SKM-1 treated with dmso at 0.1 percent for 144 hours (cell line): ENCODE data around the gene HSD17B12.

Source experiments
- DNase-seq: peaks from one replicate; lab custom pipeline; 2025; ENCODE audit not compliant: unreplicated experiment; lab: John Stamatoyannopoulos, UW

The HSD17B12 gene

DNA sequence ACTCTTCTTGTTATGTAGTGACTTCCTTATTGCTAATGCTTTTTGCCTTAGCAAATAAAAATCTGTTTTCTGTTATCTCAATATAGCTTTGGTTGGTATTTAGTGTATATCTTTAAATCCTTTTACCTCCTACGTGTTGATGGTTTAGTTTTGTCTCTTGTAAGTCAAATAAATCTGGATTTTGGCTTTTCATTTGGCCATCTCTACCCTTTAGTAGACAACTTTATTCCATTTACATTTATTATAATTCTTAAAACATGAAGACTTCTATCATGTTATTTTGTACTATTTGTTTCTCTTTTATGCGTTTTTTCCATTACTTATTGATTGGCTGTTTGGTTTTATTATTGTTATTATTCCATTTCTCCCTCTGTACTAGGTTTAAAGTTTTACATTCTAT is 180.6 kb downstream of the HSD17B12 start:
- DNase-seq, result no peak

DNA sequence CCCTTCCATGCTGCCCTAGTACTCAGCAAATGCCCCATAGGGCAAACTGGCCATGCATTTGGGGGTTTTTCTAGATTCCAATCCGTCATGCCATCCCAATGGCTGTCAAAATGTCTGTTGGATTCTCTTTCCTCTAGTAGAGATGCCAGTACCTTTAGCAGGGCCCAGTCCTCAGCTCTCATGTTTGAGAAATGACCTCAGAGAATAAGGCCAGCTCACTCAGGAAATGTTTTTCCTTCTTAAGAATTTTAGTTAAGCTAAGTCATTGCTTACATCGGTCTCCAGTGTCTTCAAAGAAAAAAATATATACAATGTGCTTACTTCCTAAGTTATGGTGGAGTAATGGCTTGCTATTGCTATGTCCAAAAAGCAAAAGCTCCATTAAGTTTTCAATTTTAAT is 186.0 kb downstream of the HSD17B12 start:
- DNase-seq, result no peak

DNA sequence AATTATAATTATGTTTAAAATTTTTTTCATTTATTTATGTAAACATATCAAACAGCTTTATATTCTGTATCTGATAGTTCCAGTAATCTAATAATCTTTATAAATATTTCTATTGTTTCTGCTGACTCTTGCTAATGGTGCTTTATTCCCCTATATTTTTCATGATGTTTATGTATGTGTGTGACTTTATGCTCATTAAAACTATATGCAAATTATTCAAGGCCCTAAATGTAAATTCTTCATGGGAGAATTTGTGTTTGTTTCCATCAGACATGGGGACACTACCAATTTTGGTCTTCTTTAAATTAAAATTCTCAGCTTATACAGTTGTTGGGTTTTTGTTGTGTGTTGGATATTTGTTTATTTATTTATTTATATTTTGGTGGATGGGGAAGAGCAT is 186.4 kb downstream of the HSD17B12 start:
- no peak for DNase-seq

DNA sequence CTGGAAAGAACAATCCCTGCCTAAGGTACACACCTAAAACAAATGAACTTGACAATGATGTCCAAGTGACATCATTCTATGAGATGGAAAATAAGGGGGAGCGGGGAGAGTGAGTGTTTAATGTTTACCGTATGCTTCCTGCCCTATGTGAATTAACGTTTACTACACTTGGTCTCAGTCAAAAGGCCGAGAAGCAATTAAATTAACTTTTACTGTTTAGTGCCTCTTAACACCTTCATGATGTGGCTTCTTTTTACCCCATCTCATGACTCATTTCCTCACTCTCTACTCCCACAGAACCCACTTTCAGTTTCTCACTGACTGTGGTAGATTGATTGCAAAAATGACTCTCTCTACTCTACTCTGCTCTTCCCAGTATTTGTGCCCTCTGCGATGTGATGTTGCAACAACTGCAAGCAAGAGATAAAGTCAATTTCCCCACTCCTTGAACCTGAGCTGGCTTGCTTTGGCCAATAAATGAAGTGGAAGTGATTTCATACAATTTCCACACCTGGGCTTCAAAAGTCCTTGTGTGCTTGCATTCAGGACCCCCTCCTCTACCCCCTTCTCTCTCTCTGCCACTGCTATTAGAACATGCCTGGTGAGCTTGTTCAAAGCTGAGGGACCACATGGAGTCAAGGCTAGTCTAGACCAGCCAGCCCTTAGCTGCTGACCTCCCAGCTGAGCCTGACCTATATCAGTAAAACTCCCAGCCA is 188.5 kb downstream of the HSD17B12 start:
- DNase-seq, result peak; percentile 93

DNA sequence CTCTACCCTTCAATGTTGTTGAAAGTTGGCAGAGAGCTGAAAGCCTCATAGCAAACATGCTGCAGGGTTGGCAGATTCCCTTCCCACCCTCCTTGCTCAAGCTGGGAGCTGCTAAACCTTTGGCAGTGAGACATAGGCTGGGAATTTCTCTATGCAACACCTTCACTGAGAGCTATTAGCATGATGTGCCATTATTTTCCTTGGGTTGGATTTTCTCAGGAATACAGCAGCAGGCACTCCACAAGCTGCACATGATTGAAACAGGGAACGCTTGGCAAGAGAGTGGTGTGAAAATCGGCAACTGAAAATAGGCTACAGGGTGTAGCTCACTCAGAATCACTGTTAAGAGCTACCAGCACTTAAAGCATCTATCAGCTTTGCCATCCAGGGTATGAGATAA is 190.5 kb downstream of the HSD17B12 start:
- DNase-seq, result no peak

DNA sequence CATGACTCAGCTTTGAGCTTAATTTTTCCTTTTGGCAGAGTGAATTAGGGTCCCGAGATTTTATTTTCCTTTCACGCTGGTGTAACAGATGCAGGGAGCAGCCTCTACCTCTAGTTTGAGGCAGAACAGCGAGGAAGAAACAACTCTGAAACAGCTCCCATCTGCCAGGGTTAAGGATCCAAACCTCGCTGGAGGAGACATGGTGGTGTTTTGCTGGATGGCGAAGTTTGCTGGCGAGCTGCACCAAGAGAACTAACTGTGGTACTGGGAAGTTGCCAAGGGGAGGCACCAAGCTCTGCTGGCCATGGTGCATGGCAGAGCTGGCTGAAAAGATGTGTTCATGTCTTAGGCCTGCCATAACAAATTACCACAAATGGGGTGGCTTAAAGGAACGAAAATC is 192.5 kb downstream of the HSD17B12 start:
- DNase-seq, result no peak

DNA sequence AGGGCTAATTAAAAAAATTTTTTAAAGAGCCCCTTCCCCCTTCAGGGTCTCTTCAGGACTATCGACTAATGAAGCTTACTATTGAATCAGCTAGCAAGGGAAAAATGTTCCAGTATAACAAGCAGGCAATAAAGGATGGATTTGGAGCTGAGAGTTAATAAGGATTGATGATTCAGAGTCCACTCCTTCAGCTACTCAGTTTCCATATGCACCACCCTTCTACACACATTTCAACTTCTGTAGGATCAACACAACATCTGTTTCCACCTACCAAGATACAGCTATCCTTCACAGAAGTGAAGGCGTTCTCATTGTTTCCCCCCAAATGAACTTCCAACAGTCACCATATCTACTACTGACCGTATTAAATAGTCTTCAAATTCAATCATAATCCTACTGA is 193.5 kb downstream of the HSD17B12 start:
- no peak for DNase-seq

DNA sequence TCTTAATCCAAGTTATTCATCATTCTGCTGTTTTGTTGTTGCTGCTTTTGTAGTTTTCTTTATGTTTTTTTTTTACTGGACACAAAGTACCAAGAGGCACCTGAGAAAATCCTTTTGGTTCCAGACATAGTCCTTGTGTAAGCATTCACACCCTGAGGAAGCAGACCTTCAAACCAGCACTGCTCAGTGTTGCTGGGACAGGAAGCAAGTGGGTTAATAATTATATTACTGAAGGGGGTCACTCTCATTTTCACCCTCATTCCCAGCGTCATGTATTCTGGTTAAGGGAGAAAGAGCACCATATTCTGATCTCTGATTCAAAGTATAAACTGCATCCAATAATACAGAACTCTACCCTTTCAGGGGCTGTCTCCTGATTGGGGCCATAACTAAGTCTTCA is 194.2 kb downstream of the HSD17B12 start:
- DNase-seq, result no peak

DNA sequence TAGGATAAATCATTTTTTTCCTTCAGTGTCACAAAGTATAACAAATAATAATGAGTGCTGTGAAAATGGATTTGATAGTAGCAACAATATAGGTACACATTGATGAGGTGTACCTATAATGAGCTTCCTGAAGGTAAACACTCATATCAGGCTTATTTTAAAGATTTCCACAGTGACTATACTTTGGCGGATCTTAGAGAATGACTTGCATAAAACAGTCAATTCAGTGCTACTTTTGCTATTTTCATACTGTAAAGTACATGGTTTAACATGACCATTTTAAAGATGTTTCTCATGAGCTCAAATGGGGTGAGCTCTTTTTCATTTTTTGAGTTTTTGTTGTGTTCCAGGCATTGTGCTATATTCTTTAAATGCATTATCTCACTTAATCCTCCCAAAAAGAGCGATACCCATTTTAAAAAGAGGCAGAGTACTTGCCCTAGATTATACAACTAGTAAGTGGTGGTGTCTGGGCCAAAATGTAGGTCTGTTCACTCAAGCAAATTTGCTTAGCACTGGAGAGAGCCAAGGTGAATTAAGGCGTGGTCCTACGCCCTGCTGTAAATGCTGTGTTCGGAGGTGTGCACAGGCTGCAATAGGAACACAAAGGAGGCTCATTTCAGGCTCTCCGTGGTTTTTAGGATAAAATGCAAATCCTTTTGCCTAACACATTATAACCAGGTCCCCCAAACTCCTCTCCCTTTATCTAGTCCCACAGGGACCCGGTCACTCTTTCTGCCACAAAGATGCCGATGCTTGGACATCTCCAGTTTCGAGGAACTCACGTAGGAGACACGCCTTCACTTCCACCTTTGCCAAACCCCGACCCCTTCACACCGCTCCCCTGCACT is 199.5 kb downstream of the HSD17B12 start:
- no peak for DNase-seq

DNA sequence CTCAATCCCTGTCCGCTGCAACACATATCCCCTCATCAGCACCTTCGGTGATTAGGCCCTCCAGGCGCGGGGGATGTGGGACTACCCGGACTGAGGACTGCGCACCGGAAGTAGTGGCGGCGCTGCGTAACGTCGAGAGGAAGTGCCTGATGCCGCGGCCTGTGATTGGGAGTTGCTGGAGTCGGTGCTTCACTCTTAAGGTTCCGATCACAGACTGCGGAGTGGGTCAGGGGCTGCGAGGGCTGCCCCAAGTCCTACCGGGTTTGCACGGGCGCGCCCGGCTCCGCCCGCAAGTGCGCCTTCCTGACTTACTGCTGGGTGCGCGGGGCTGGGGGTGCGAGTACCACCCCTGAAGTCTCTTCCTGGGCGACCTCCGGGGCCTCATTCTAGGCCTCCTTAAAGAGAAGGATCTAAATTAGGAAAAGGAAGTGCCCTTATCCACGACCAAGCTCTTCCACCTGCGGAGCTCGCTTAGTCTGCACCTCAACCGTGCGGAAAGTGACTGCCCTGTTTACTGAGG is 200.2 kb downstream of the HSD17B12 start, which contains the start of gene ALKBH3:
TSS of gene ALKBH3 (plus strand) at position 192 of the 520 bp plus-strand sequence. CDS start 1,822 bp downstream, outside the sequence.
- DNase-seq, result peak; percentile 90

DNA sequence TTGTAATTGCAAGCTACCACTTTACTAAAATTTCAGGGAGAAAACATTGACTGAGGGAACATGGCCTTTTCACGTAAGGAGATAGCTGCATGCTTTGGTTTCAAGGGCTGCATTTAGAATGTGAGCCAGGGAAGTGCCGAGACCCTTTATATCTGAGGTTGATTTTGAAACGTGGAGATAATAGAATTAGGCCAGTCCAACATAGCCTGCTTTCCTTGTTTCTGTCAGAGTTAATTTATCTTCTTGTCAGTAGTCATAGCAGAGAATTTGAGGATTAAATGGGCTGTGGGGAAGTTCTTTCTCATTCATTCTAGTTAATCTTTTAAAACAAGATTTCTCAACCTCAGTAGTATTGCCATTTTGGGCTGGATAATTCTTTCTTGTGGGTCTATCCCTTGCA is 212.3 kb downstream of the HSD17B12 start:
- DNase-seq, result no peak

DNA sequence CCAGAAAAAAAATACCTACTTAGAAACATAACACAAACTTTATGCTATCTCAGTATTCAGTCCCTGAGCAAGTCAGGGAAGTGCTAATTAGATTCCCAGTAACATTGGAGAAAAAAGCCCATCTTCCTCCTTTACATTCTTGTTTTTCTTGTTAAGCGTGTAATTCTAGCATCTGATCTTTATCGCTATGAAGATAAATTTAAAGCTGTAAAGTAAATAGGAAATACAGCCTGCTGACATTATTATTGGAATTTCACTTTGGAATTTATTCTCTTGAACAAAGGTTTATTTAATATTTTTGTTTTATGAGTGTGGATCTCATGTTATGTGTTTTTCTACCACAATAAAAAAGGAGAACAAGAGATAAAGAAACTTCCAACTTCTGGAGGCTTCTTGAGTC is 214.0 kb downstream of the HSD17B12 start:
- no peak for DNase-seq

DNA sequence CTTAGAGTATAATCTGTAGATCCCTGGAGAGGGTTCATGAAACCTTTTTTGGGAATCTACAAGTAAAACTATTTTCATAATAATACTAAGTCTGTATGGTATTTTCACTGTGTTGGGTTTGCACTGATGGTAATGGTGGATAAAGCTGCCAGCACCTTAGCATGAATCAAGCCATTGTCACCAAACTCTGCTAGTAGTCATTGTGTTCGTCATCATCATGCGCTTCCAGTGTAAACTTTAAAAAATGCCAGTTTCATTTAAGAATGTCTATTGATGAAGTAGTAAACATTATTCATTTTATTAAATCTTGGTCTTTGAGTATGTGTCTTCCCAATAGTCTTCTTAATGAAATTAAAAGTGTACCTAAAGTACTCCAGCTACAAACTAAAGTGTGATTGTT is 215.1 kb downstream of the HSD17B12 start:
- no peak for DNase-seq

DNA sequence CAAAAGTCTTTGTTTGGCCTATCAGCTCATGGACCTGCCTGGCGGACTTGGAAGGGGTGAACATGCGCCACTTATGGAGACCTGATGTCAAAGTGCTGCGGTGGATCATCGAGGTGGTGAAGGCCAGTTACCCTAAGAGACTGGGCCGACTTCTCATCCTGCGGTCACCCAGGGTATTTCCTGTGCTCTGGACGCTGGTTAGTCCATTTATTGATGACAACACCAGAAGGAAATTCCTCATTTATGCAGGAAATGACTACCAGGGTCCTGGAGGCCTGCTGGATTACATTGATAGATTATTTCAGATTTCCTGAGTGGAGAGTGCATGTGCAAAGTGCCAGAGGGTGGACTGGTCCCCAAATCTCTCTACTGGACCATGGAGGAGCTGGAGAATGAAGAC is 218.0 kb downstream of the HSD17B12 start:
- DNase-seq, result no peak

DNA sequence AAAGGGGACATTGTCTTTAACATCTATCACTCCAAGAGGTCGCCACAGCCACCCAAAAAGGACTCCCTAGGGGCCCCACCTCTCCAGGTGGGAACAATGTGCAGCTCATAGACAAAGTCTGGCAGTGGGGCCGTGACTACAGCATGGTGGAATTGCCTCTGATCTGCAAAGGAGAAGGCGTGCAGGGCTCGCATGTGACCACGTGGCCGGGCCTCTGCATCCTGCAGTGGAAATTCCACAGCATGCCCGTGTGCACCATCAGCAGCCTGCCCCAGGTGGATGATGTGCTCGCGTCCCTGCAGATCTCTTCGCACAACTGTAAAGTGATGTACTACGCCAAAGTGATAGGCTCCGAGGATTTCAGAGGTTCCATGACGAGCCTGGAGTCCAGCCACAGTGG is 218.6 kb downstream of the HSD17B12 start:
- DNase-seq, result no peak

DNA sequence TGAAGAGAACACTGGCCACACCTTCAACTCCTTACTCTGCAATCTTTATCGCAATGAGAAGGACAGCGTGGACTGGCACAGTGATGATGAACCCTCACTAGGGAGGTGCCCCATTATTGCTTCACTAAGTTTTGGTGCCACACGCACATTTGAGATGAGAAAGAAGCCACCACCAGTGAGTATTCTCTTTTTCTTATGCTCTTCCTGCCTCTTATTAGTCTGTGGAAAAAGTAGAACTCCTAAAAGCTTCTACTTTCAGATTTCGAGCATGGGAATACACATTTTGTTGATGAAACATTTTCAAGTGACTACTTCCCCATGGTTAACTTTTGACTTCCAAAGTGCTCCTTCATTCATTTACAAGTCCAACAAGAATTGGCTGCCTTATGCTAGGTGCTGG is 221.0 kb downstream of the HSD17B12 start:
- DNase-seq, result no peak

DNA sequence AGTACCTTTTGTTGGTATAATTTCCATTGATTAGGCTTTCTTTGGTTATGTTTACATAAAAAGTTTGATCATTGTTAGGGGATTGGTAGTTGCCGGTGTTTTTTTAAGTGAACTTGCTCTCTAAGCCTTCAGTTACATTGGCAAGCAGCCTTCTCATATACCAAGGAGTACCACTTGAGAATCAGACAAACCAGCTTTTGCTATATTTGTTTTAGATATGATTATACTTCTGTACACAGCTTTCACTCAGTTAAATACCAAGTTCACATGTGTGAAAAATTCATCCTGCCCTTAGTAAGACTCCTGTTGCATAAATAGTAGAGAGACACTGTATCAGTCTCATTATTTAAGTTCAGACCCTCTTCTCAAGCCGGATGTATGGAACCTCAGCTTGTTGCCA is 222.5 kb downstream of the HSD17B12 start:
- no peak for DNase-seq

DNA sequence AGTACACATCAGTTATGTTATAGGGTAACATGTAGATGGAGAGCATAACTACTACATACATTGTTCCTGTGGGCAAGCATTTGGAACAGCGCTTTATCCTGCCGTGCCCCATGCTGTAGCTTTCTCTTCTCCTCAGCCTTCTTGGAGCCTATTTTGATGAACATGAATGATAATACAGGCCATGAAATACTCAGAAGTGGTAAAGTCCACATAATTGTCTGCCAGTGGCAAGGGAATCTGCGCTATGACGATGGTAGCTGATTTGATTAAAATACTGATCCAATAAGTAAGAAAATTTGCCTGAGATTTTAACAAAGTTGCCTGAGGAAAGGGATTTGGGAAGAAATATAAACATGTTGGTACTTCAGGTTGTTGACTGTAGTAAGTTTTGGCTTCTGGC is 223.4 kb downstream of the HSD17B12 start:
- no peak for DNase-seq

DNA sequence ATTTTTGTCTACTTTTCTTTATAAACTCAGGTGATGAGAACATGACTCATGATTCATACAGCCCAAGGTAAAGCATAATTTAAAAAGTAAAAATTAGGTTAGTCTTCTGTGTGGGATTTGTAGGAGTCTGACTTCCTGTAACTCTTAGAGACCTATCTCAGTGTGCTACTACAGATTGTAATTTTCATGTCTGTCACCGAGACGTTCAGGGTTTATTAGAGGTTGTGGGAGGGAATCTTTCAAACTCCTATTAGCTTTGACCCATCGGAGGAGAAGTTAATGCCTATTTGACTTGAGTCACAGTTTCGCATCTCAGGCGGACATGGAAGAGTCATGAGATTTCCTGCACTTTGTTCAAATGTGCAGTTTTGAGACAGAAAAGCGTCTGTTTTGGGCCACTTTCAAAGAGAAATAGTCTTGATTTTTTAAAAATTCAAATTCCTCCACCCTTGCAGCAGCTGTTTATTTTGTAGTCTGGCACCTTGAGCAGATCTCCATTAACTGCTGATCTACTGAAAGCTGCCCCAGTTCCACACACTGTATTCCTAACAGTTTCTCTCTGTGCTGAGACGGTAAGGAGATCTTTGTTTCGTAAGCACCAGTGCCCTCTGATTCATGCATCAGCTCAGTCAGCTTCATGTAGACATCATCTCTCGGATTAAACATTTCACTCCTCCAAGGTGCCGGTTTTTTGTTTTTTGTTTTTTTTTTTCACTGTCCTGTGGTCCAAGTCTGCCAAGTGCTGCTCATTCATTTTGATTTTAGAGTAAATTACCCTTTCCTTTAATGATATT is 224.4 kb downstream of the HSD17B12 start:
- DNase-seq, result no peak

DNA sequence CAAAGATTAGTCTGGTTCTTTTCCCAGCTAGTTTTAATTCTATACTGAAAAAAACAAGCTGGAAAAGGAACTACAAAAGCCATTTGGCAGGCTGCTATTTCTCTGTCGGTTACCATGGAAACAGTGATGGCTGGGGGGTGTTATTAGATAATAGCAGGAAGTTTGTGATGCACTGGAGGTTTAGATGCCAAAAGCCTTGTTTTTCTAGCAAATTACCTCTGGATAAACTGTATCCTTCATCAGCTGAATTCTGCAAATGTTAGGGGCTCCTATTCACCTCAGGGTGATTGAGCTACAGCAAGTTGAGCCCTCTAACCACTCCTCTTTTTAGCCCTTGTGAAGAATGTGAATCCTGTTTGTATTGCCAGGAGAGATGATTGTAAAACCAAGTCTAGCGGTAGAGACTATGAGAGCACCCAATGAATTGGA is 225.3 kb downstream of the HSD17B12 start:
- no peak for DNase-seq
